ENCODE measurements around the gene IRAK2.

IRAK2 gene

DNA sequence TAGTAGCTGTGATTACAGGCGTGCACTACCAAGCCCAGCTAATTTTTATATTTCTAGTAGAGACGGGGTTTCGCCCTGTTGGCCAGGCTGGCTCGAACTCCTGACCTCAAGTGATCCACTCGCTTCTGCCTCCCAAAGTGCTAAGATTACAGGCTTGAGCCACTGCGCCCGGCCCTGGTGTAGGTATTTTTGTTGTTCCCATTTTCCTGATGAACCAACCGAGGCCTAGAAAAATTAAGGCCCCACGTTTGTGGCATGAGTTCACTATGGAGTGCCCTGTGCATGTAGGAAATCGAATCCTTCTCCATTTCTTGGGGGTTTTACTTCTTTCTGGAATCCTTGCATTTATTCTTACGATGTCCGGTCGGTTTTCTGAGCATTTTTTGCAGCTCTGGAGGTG lies 69.3 kb downstream of the IRAK2 start:
- H3K4me3 ChIP-seq (ENCODE audit: low read depth, low read length) = no peak overlapping the region
- no peak for DNase-seq (ENCODE audit: low read depth)
- TF ChIP-seq, protein P1, sequence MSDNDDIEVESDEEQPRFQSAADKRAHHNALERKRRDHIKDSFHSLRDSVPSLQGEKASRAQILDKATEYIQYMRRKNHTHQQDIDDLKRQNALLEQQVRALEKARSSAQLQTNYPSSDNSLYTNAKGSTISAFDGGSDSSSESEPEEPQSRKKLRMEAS (IDR thresholded peaks at IDR 0.05; ENCODE audit: low read depth, low read length) = no peak
- TF ChIP-seq, protein P2, sequence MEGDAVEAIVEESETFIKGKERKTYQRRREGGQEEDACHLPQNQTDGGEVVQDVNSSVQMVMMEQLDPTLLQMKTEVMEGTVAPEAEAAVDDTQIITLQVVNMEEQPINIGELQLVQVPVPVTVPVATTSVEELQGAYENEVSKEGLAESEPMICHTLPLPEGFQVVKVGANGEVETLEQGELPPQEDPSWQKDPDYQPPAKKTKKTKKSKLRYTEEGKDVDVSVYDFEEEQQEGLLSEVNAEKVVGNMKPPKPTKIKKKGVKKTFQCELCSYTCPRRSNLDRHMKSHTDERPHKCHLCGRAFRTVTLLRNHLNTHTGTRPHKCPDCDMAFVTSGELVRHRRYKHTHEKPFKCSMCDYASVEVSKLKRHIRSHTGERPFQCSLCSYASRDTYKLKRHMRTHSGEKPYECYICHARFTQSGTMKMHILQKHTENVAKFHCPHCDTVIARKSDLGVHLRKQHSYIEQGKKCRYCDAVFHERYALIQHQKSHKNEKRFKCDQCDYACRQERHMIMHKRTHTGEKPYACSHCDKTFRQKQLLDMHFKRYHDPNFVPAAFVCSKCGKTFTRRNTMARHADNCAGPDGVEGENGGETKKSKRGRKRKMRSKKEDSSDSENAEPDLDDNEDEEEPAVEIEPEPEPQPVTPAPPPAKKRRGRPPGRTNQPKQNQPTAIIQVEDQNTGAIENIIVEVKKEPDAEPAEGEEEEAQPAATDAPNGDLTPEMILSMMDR (IDR thresholded peaks at IDR 0.05; ENCODE audit: low read depth, low read length) = no peak
- TF ChIP-seq MYC (IDR thresholded peaks at IDR 0.05; ENCODE audit: low read depth, low read length) (no peak), POLR2A (IDR thresholded peaks at IDR 0.05; ENCODE audit: extremely low read depth, insufficient read length) (no peak)

DNA sequence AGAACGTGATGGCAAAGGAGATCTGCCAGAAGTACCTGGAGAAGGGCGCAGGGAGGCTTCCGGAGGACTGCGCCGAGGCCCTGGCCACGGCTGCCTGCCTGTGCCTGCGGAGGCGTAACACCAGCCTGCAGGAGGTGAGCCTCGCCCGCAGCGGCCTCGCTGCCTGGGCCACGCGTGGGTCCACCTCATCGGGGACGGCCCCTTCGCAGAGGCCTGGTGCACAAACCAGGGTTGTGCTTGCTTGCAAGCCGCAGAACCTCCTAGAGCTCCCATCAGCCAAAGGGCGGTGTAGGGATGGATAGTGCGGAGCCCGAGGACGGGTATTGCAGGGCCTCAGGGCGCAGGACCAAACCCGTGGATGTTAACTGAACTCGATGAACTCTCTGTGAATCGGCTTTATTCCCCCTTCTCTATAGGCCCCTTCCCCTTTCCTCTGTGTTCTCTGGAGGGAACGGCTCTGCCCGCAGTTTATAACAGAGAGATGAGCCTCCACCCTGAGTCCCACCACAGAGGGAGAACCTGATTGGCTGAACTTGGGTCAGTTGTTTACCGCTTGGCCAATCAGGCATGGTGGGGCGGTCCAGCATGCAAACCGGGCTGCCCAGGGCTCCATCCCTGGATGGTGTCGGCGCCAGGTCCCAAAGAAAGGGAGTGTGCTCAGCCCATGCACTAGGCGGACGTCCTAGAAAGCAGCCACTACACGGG lies 70.0 kb downstream of the IRAK2 start:
- no peak overlapping the region for H3K4me3 ChIP-seq (ENCODE audit: low read depth, low read length)
- peak; percentile 43 for DNase-seq (ENCODE audit: low read depth)
- TF ChIP-seq, protein P2 (IDR thresholded peaks at IDR 0.05; ENCODE audit: low read depth, low read length) = no peak
- TF ChIP-seq POLR2A (IDR thresholded peaks at IDR 0.05; ENCODE audit: extremely low read depth, insufficient read length) (no peak), MYC (IDR thresholded peaks at IDR 0.05; ENCODE audit: low read depth, low read length) (no peak)
- TF ChIP-seq, protein P1 (IDR thresholded peaks at IDR 0.05; ENCODE audit: low read depth, low read length) = no peak

DNA sequence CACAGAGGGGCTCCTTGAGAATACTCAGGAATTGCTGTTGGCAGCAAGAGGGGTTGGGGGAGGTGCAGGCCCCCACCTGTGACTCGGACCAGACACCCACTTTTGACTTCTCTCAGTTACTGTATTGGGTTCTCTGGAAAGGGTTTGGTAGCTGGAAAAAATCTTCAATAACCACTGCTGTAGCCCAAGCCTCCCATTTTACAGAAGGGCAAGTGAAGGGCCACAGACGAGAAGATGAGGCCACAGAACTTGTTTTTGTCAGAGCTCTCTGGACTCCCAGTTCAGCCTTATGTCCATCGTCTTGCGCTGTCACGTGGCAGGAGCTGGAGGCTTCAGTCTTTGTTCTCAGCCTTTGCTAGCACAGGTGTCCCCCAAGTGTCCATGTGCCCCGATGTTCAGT lies 70.8 kb downstream of the IRAK2 start:
- TF ChIP-seq MYC (IDR thresholded peaks at IDR 0.05; ENCODE audit: low read depth, low read length) = no peak
- TF ChIP-seq, protein P2 (IDR thresholded peaks at IDR 0.05; ENCODE audit: low read depth, low read length) = no peak
- no peak for TF ChIP-seq POLR2A (IDR thresholded peaks at IDR 0.05; ENCODE audit: extremely low read depth, insufficient read length)
- TF ChIP-seq, protein P1 (IDR thresholded peaks at IDR 0.05; ENCODE audit: low read depth, low read length) = no peak
- H3K4me3 ChIP-seq (ENCODE audit: low read depth, low read length) = no peak overlapping the region
- no peak for DNase-seq (ENCODE audit: low read depth)

DNA sequence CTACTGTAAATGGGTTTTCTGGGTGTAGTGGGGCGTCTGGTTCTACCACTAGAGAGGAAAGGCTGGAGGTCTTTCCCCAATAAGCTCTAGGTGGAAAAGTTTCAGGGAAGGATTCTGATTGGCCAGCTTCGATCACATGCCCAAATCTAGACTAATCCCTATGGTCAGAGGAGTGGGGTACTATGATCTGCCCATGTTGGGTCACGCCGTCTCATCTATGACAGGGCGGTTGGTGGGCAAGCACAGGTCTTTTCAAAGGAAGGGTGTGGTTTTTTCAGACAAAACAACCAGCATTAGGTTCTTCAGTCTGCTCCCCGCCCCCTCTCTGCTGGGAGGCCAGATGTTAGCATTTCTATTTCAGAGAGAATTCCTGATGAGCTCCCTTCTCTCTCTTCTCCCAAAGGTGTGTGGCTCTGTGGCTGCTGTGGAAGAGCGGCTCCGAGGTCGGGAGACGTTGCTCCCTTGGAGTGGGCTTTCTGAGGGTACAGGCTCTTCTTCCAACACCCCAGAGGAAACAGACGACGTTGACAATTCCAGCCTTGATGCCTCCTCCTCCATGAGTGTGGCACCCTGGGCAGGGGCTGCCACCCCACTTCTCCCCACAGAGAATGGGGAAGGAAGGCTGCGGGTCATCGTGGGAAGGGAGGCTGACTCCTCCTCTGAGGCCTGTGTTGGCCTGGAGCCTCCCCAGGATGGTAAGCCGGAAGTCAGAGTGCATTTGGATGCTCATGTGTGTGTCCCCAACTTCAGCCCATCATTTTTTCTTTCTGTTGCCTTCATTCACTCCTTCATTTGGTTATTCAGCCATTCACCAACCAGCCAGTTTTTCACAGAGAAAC lies 73.8 kb downstream of the IRAK2 start:
- TF ChIP-seq, protein P1 (IDR thresholded peaks at IDR 0.05; ENCODE audit: low read depth, low read length) = peak; percentile 27; the same call in 1 of the 2 replicates
- no peak for TF ChIP-seq MYC (IDR thresholded peaks at IDR 0.05; ENCODE audit: low read depth, low read length)
- TF ChIP-seq POLR2A (IDR thresholded peaks at IDR 0.05; ENCODE audit: extremely low read depth, insufficient read length) = no peak
- TF ChIP-seq, protein P2 (IDR thresholded peaks at IDR 0.05; ENCODE audit: low read depth, low read length) = no peak
- no peak overlapping the region for H3K4me3 ChIP-seq (ENCODE audit: low read depth, low read length)
- DNase-seq (ENCODE audit: low read depth) = peak; percentile 60

DNA sequence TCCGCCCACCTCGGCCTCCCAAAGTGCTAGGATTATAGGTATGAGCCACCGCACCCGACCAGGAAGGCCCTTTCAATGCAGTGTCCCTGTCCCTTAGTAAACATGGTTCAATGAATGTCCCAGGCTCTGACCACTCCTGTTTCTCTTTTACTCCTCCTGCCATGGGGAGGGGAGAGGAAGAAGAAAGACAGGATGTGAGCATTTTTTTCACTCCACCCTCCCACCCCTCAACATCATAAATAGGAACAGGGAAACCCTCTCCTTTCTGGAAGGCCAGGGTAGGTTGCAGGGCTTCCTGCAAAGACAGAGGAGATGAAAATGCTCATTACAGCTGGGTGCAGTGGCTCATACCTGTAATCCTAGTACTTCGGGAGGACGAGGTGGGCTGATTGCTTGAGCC lies 76.1 kb downstream of the IRAK2 start:
- peak; percentile 57 for DNase-seq (ENCODE audit: low read depth)

More for the DNA sequence above, 76.1 kb downstream of the IRAK2 start:
- TF ChIP-seq, protein P1 (IDR thresholded peaks at IDR 0.05; ENCODE audit: low read depth, low read length) = no peak
- TF ChIP-seq POLR2A (IDR thresholded peaks at IDR 0.05; ENCODE audit: extremely low read depth, insufficient read length) (no peak), MYC (IDR thresholded peaks at IDR 0.05; ENCODE audit: low read depth, low read length) (no peak)
- TF ChIP-seq, protein P2 (IDR thresholded peaks at IDR 0.05; ENCODE audit: low read depth, low read length) = no peak
- no peak overlapping the region for H3K4me3 ChIP-seq (ENCODE audit: low read depth, low read length)
